Esophagus squamous epithelium (tissue), 4 donors: ENCODE data around the gene COL4A2.

ENCODE experiments used
- CTCF ChIP-seq, 6 experiments: fragments of 450-650 bp in 4 of 6; fragments of 200-600 bp in 2 of 6; sonication (generic) in 2 of 6; IDR thresholded peaks; one replicate each; pipeline ENCODE4 v1.5.1; 2016 to 2019; ENCODE audit warnings: antibody characterized with exemption in 6 of 6, mild to moderate bottlenecking in 4 of 6, moderate library complexity in 4 of 6
- POLR2A ChIP-seq, 4 donors: fragments of 450-650 bp; IDR thresholded peaks; one replicate each; pipeline ENCODE4 v1.6.1; 2017; ENCODE audit warnings: antibody characterized with exemption in 4 of 4, mild to moderate bottlenecking in 4 of 4, moderate library complexity in 3 of 4

GRCh38 chr13:110448677-110449076 lies 141.6 kb downstream of the COL4A2 start:
- TF ChIP-seq CTCF (IDR thresholded peaks at IDR 0.05), result no peak
- TF ChIP-seq POLR2A (IDR thresholded peaks at IDR 0.05), result no peak
